Natural killer cell (primary cell): ENCODE data around the gene LTV1. TPM values are rescaled to one million over a fixed set of nuclear protein-coding genes. Genes with fewer than 3 reads are reported as not detected.

Source experiments
- ATAC-seq, 3 donors: fragments of 150-1000 bp in 2 of 3; fragments of 200-7000 bp in 1 of 3; cut with Tn5 transposase; 1 replicate in 1 of 3; 2 replicates in 2 of 3; pipeline ENCODE4 v1.10.0; 2021; ENCODE audit warnings: mild to moderate bottlenecking in 2 of 3, moderate library complexity in 2 of 3
- DNase-seq, 2 donors: peaks; one replicate each; pipeline versions ENCODE4 v3.0.0 to v3.0.0-alpha.2; 2013 to 2021; ENCODE audit warnings: mixed read lengths in 1 of 2
- H3K27ac ChIP-seq: one replicate; pipeline ENCODE4 v1.5.1; 2013; ENCODE audit warnings: mild to moderate bottlenecking, low read length
- H3K27me3 ChIP-seq: one replicate; pipeline ENCODE4 v1.6.1; 2013; ENCODE audit warnings: low read length; ENCODE audit not compliant: control insufficient read depth, insufficient read depth
- H3K36me3 ChIP-seq: one replicate; pipeline ENCODE4 v1.6.1; 2013; ENCODE audit warnings: low read length; ENCODE audit not compliant: control insufficient read depth, insufficient read depth
- H3K4me1 ChIP-seq: one replicate; pipeline ENCODE4 v1.6.1; 2013; ENCODE audit warnings: low read length; ENCODE audit not compliant: control insufficient read depth, insufficient read depth
- H3K4me3 ChIP-seq: one replicate; pipeline ENCODE4 v1.5.1; 2013; ENCODE audit warnings: low read length
- H3K9me3 ChIP-seq: one replicate; pipeline ENCODE4 v1.6.1; 2013; ENCODE audit warnings: low read length; ENCODE audit not compliant: control insufficient read depth, insufficient read depth
- H3K27ac Mint-ChIP-seq, 2 donors: one replicate each; pipeline ENCODE4 v1.8.0; 2022; ENCODE audit warnings: mild to moderate bottlenecking in 2 of 2, mixed read lengths in 2 of 2, moderate library complexity in 1 of 2
- H3K27me3 Mint-ChIP-seq, 2 donors: one replicate each; pipeline ENCODE4 v1.8.0; 2022; ENCODE audit warnings: low read depth in 2 of 2, mixed read lengths in 2 of 2
- H3K36me3 Mint-ChIP-seq: one replicate; pipeline ENCODE4 v1.8.0; 2022; ENCODE audit warnings: mixed read lengths
- H3K4me1 Mint-ChIP-seq, 2 donors: one replicate each; pipeline ENCODE4 v1.8.0; 2022; ENCODE audit warnings: mixed read lengths in 2 of 2
- H3K4me3 Mint-ChIP-seq: one replicate; pipeline ENCODE4 v1.8.0; 2022; ENCODE audit warnings: mild to moderate bottlenecking, moderate library complexity, mixed read lengths
- H3K9me3 Mint-ChIP-seq, 2 donors: one replicate each; pipeline ENCODE4 v1.8.0; 2022; ENCODE audit warnings: mixed read lengths in 2 of 2
- CTCF ChIP-seq: fragments of 200-600 bp; IDR thresholded peaks from one replicate; pipeline ENCODE4 v1.8.0; 2022; ENCODE audit warnings: antibody characterized with exemption
- WGBS: methylation state at CpG from one replicate; pipeline ENCODE4 v1.1.7; 2013; ENCODE audit warnings: missing lambda C conversion rate; ENCODE audit not compliant: insufficient coverage; 5-methylcytosine and 5-hydroxymethylcytosine counted together
- intact Hi-C: fragments of 100-400 bp; cut with micrococcal nuclease; formaldehyde crosslinking; loops from one replicate; pipeline ENCODE4 v1.14.2; 2022
- total RNA-seq, 4 donors: library from RNA; stranded (reverse); fragments of 120-200 nt in 1 of 4; gene quantifications; one replicate each; pipeline versions ENCODE4 v1.2.3 to v1.2.4, GENCODE V29; 2013 to 2022

The LTV1 gene
- total RNA-seq, 3 donors from 2014 or later (not counting 1 experiment from before 2014, with no cell fraction given): 21.7 to 24.7 (median 21.7) TPM

GRCh38 chr6:143857651-143858050 lies 14.5 kb downstream of the LTV1 start:
- Mint-ChIP-seq H3K27me3 (no peaks in the 10 kb centered on the region), H3K27ac (no peak overlapping the region), H3K9me3 (no peaks in the 10 kb centered on the region), H3K36me3 (peaks cover 50% of the 10 kb centered on the region), H3K4me3 (no peak overlapping the region), H3K4me1 (peaks cover 26 to 36% of the 10 kb centered on the region in 2 donors)
- DNase-seq: no peak
- intact Hi-C loops: no loop called here
- 98% methylated on average over 5 of the region's 5 CpGs for WGBS
- no peak for TF ChIP-seq CTCF
- H3K4me1 ChIP-seq: no peaks in the 10 kb centered on the region
- peaks cover 66% of the 10 kb centered on the region for H3K36me3 ChIP-seq
- H3K9me3 ChIP-seq: no peaks in the 10 kb centered on the region
- no peaks in the 10 kb centered on the region for H3K27me3 ChIP-seq
- ATAC-seq: no peak
- no peak overlapping the region for H3K27ac ChIP-seq
- no peak overlapping the region for H3K4me3 ChIP-seq

DNA sequence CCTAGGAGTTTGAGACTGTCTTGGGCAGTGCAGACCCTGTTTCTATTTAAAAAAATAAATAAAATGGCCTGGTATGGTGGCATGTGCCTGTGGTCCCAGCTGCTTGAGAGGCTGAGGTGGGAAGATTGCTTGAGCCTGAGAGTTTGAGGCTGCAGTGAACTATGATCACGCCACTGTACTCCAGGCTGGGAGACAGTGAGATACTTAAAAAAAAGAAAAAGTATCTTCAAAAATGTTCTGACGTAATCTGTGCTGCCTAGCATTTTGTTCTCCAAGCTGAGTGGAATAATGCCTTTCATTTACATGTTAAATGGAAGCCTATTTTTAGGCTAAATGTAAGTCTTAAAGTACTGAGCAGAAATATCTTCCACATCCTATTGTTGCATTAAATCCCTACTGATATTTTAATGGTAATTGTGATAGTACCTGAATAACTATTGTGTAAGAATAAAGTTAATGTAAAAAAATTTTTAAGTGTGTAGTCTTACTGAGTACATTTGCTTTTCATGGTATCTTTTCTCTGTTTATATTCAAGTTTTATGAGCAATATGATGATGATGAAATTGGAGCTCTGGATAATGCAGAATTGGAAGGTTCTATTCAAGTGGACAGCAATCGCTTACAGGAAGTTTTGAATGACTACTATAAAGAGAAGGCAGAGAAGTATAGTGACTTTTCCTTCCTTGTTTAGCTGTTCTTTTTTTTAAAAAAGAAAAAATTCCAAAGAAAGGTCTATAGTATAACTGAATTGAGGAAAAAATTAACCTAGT lies 16.9 kb downstream of the LTV1 start:
- no peak overlapping the region for H3K27ac Mint-ChIP-seq
- peaks cover 3 to 12% of the 10 kb centered on the region in 2 donors for H3K4me1 Mint-ChIP-seq
- no peaks in the 10 kb centered on the region for H3K9me3 ChIP-seq
- H3K27ac ChIP-seq: no peak overlapping the region
- no peaks in the 10 kb centered on the region for H3K4me1 ChIP-seq
- 90% methylated on average over 3 of the region's 3 CpGs for WGBS
- peaks cover 49% of the 10 kb centered on the region for H3K36me3 Mint-ChIP-seq
- no peaks in the 10 kb centered on the region for H3K27me3 ChIP-seq
- no peaks in the 10 kb centered on the region for H3K27me3 Mint-ChIP-seq
- H3K36me3 ChIP-seq: peaks cover 86% of the 10 kb centered on the region
- no peak for TF ChIP-seq CTCF
- DNase-seq: no peak
- no peak for ATAC-seq
- no peaks in the 10 kb centered on the region for H3K9me3 Mint-ChIP-seq
- intact Hi-C loops: no loop called here
- H3K4me3 Mint-ChIP-seq: no peak overlapping the region
- no peak overlapping the region for H3K4me3 ChIP-seq

GRCh38 chr6:143863771-143864170 lies 20.6 kb downstream of the LTV1 start:
- WGBS: 100% methylated on average over 2 of the region's 2 CpGs

More at GRCh38 chr6:143863771-143864170, 20.6 kb downstream of the LTV1 start:
- no peak overlapping the region for H3K27ac Mint-ChIP-seq
- Histone ChIP-seq H3K4me3 (no peak overlapping the region), H3K4me1 (no peaks in the 10 kb centered on the region), H3K27ac (no peak overlapping the region), H3K27me3 (no peaks in the 10 kb centered on the region), H3K9me3 (no peaks in the 10 kb centered on the region), H3K36me3 (peaks cover 58% of the 10 kb centered on the region)
- intact Hi-C loops: no loop called here
- no peak for TF ChIP-seq CTCF
- H3K4me1 Mint-ChIP-seq: no peaks in the 10 kb centered on the region
- H3K36me3 Mint-ChIP-seq: peaks cover 32% of the 10 kb centered on the region
- H3K27me3 Mint-ChIP-seq: no peaks in the 10 kb centered on the region
- no peak for ATAC-seq
- no peak for DNase-seq
- H3K9me3 Mint-ChIP-seq: no peaks in the 10 kb centered on the region
- no peak overlapping the region for H3K4me3 Mint-ChIP-seq
